Activated CD8-positive, alpha-beta memory T cell treated with anti-CD3 and anti-CD28 coated beads, Interleukin-2, amount 50 U/mL, for 48 hours (primary cell): ENCODE data around the gene EHD1.
A peak's percentile ranks its signal among the peaks of the same experiment; 100 is the strongest.

Experiments used
- DNase-seq: peaks from one replicate; pipeline ENCODE4 v3.0.0-alpha.2; 2020

Gene EHD1

GRCh38 chr11:64909653-64910343, 31.4 kb upstream of the EHD1 start:
- no peak for DNase-seq

- DNase-seq = no peak
Observed at GRCh38 chr11:64908766-64909165, 30.3 kb upstream of the EHD1 start.

- no peak for DNase-seq
Observed at GRCh38 chr11:64906314-64906635, 27.9 kb upstream of the EHD1 start.

GRCh38 chr11:64905516-64906313, 27.3 kb upstream of the EHD1 start:
- no peak for DNase-seq

- no peak for DNase-seq
Observed at GRCh38 chr11:64903291-64903833, 24.9 kb upstream of the EHD1 start.

- no peak for DNase-seq
Observed at GRCh38 chr11:64902102-64902900, 23.9 kb upstream of the EHD1 start.

- no peak for DNase-seq
Observed at GRCh38 chr11:64900774-64901173, 22.4 kb upstream of the EHD1 start.

GRCh38 chr11:64900263-64900678, 21.9 kb upstream of the EHD1 start:
- peak; percentile 70 for DNase-seq

- no peak for DNase-seq
Observed at GRCh38 chr11:64898541-64898940, 20.1 kb upstream of the EHD1 start.

- no peak for DNase-seq
Observed at GRCh38 chr11:64898076-64898445, 19.6 kb upstream of the EHD1 start.

GRCh38 chr11:64897381-64898075, 19.1 kb upstream of the EHD1 start:
- no peak for DNase-seq

GRCh38 chr11:64896448-64897022, 18.1 kb upstream of the EHD1 start:
- no peak for DNase-seq

- DNase-seq = no peak
Observed at GRCh38 chr11:64894812-64895452, 16.5 kb upstream of the EHD1 start.

- DNase-seq = peak; percentile 99
Observed at GRCh38 chr11:64894070-64894811, 15.8 kb upstream of the EHD1 start.

- no peak for DNase-seq
Observed at GRCh38 chr11:64893194-64894069, 15.0 kb upstream of the EHD1 start.

GRCh38 chr11:64892838-64893193, 14.4 kb upstream of the EHD1 start:
- DNase-seq = no peak

- no peak for DNase-seq
Observed at GRCh38 chr11:64892411-64892831, 14.0 kb upstream of the EHD1 start.

- no peak for DNase-seq
Observed at GRCh38 chr11:64891880-64892279, 13.5 kb upstream of the EHD1 start.

GRCh38 chr11:64891215-64891848, 12.9 kb upstream of the EHD1 start:
- DNase-seq = no peak

GRCh38 chr11:64890522-64890939, 12.1 kb upstream of the EHD1 start:
- DNase-seq = no peak
